Neural progenitor cell (in vitro differentiated cells): ENCODE results near the gene RSAD2.

Experiments
- EZH2 ChIP-seq: fragments of 200-600 bp; sonication (generic); IDR thresholded peaks from 2 replicates; pipeline ENCODE4 v1.6.1; 2017; ENCODE audit warnings: antibody characterized with exemption, mild to moderate bottlenecking, moderate library complexity
- EZH2phosphoT487 ChIP-seq: fragments of 200-600 bp; sonication (generic); IDR thresholded peaks from 2 replicates; pipeline ENCODE4 v1.6.1; 2017; ENCODE audit warnings: antibody characterized with exemption
- TF ChIP-seq, protein P1 (sequence below): fragments of 200-600 bp; sonication (generic); IDR thresholded peaks from 2 replicates; pipeline ENCODE4 v1.5.1; 2017; ENCODE audit warnings: antibody characterized with exemption, mild to moderate bottlenecking

DNA sequence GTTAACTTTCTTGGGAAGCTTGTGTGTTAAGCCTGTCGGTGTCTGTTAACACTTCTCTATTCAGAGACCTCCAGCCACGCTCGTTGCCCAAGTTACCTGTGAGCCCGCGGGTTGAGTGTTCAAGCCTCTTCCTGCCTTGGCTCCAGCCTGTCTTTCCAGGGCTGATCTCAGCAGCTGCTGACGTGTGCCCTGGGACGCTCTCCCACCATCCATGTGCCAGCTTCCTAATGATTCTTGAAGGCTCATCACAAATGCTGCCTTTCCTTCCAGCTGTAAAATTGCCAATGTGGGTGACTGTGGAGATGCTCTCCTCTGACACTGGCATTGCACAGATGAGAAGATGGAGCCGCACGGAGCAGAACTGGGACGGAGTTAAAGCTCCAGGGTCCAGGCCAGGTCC lies 45.7 kb downstream of the RSAD2 start:
- TF ChIP-seq, protein P1, sequence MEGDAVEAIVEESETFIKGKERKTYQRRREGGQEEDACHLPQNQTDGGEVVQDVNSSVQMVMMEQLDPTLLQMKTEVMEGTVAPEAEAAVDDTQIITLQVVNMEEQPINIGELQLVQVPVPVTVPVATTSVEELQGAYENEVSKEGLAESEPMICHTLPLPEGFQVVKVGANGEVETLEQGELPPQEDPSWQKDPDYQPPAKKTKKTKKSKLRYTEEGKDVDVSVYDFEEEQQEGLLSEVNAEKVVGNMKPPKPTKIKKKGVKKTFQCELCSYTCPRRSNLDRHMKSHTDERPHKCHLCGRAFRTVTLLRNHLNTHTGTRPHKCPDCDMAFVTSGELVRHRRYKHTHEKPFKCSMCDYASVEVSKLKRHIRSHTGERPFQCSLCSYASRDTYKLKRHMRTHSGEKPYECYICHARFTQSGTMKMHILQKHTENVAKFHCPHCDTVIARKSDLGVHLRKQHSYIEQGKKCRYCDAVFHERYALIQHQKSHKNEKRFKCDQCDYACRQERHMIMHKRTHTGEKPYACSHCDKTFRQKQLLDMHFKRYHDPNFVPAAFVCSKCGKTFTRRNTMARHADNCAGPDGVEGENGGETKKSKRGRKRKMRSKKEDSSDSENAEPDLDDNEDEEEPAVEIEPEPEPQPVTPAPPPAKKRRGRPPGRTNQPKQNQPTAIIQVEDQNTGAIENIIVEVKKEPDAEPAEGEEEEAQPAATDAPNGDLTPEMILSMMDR, result no peak
- no peak for TF ChIP-seq EZH2phosphoT487
- no peak for TF ChIP-seq EZH2
